Calu3 (cell line): Measurements from ENCODE around the gene CST9. TPM values are rescaled to one million over a fixed set of nuclear protein-coding genes. Genes with fewer than 3 reads are reported as not detected.

ENCODE experiments used
- BruUV-seq: library from RNA; stranded (reverse); fragments of 400-500 nt; replicated peaks from 2 replicates; lab custom pipeline; 2021; lab: Mats Ljungman, UMichigan
- CTCF ChIA-PET: fragments of 300-600 bp; sonication (Branson Sonifier 250); formaldehyde crosslinking; loops from one replicate; lab custom pipeline; 2022; ENCODE audit warnings: antibody characterized with exemption; lab: Charles Lee
- DNase-seq: peaks from one replicate; pipeline ENCODE4 v3.0.0; 2022
- H3K27ac Mint-ChIP-seq: one replicate; pipeline ENCODE4 v1.8.0; 2022; ENCODE audit warnings: mixed read lengths; ENCODE audit not compliant: unreplicated experiment
- H3K27me3 Mint-ChIP-seq: one replicate; pipeline ENCODE4 v1.8.0; 2022; ENCODE audit warnings: mixed read lengths; ENCODE audit not compliant: unreplicated experiment
- H3K36me3 Mint-ChIP-seq: one replicate; pipeline ENCODE4 v1.8.0; 2022; ENCODE audit warnings: mild to moderate bottlenecking, moderate library complexity, mixed read lengths; ENCODE audit not compliant: insufficient read depth, unreplicated experiment
- H3K4me1 Mint-ChIP-seq: one replicate; pipeline ENCODE4 v1.8.0; 2022; ENCODE audit warnings: mild to moderate bottlenecking, low read depth, mixed read lengths; ENCODE audit not compliant: unreplicated experiment
- H3K4me3 Mint-ChIP-seq: one replicate; pipeline ENCODE4 v1.8.0; 2022; ENCODE audit warnings: mild to moderate bottlenecking, low read depth, moderate library complexity, mixed read lengths; ENCODE audit not compliant: unreplicated experiment
- H3K9me3 Mint-ChIP-seq: one replicate; pipeline ENCODE4 v1.8.0; 2022; ENCODE audit warnings: low read depth, mixed read lengths; ENCODE audit not compliant: unreplicated experiment
- CTCF ChIP-seq: fragments of 200-600 bp; IDR thresholded peaks from one replicate; pipeline ENCODE4 v1.8.0; 2022; ENCODE audit warnings: antibody characterized with exemption; ENCODE audit not compliant: unreplicated experiment
- intact Hi-C: fragments of 100-400 bp; cut with micrococcal nuclease; formaldehyde crosslinking; loops from one replicate; pipeline ENCODE4 v1.10.0; 2022; ENCODE audit not compliant: unreplicated experiment
- total RNA-seq: library from RNA; stranded (reverse); gene quantifications from 2 replicates; pipeline ENCODE4 v1.2.3, GENCODE V29; 2022

Gene CST9
- total RNA-seq, 1 experiment from 2014 or later: not detected

GRCh38 chr20:23613676-23614075, 8.0 kb upstream of the CST9 start:
- no TSS peak for BruUV-seq
- H3K4me3 Mint-ChIP-seq: no peak overlapping the region
- CTCF ChIA-PET: no interaction called here

GRCh38 chr20:23612396-23612795, 6.7 kb upstream of the CST9 start:
- no TSS peak for BruUV-seq
- Mint-ChIP-seq H3K4me1 (no peaks in the 10 kb centered on the region), H3K36me3 (no peaks in the 10 kb centered on the region), H3K27ac (no peak overlapping the region), H3K4me3 (no peak overlapping the region), H3K27me3 (no peaks in the 10 kb centered on the region), H3K9me3 (no peaks in the 10 kb centered on the region)
- intact Hi-C loops: no loop called here
- TF ChIP-seq CTCF: no peak
- CTCF ChIA-PET: no interaction called here
- no peak for DNase-seq

More at GRCh38 chr20:23613676-23614075, 8.0 kb upstream of the CST9 start:
- H3K36me3 Mint-ChIP-seq: no peaks in the 10 kb centered on the region
- H3K27me3 Mint-ChIP-seq: no peaks in the 10 kb centered on the region
- intact Hi-C loops: no loop called here
- no peaks in the 10 kb centered on the region for H3K4me1 Mint-ChIP-seq
- no peak for DNase-seq
- no peak for TF ChIP-seq CTCF
- no peak overlapping the region for H3K27ac Mint-ChIP-seq
- no peaks in the 10 kb centered on the region for H3K9me3 Mint-ChIP-seq

- BruUV-seq: no TSS peak
Measured at GRCh38 chr20:23609486-23610109, 3.9 kb upstream of the CST9 start.

GRCh38 chr20:23608251-23608846, 2.6 kb upstream of the CST9 start:
- CTCF ChIA-PET: no interaction called here
- BruUV-seq: no TSS peak
- Mint-ChIP-seq H3K4me1 (no peaks in the 10 kb centered on the region), H3K27ac (no peak overlapping the region), H3K27me3 (no peaks in the 10 kb centered on the region), H3K36me3 (no peaks in the 10 kb centered on the region), H3K9me3 (no peaks in the 10 kb centered on the region), H3K4me3 (no peak overlapping the region)
- intact Hi-C loops: no loop called here
- no peak for DNase-seq
- no peak for TF ChIP-seq CTCF

More at GRCh38 chr20:23609486-23610109, 3.9 kb upstream of the CST9 start:
- DNase-seq: no peak
- H3K4me3 Mint-ChIP-seq: no peak overlapping the region
- H3K27ac Mint-ChIP-seq: no peak overlapping the region
- no peaks in the 10 kb centered on the region for H3K4me1 Mint-ChIP-seq
- H3K36me3 Mint-ChIP-seq: no peaks in the 10 kb centered on the region
- intact Hi-C loops: no loop called here
- no peaks in the 10 kb centered on the region for H3K27me3 Mint-ChIP-seq
- no peak for TF ChIP-seq CTCF
- H3K9me3 Mint-ChIP-seq: no peaks in the 10 kb centered on the region
- CTCF ChIA-PET: no interaction called here
